NCI-H526 (cell line): ENCODE data around the gene SSBP3.
"Not testable (repeated sequence)": the region's sequence is repeated elsewhere in the genome, so short reads cannot be mapped to it uniquely, and the experiment has no call there.

Experiments used
- DNase-seq, 2 experiments: peaks; one replicate each; lab custom pipeline; 2025; lab: John Stamatoyannopoulos, UW

Gene SSBP3

GRCh38 chr1:54220004-54220811 lies 186.0 kb downstream of the SSBP3 start:
- no peak for DNase-seq

GRCh38 chr1:54219688-54220003 lies 186.5 kb downstream of the SSBP3 start:
- no peak for DNase-seq

GRCh38 chr1:54218883-54219687 lies 187.1 kb downstream of the SSBP3 start:
- no peak for DNase-seq

GRCh38 chr1:54215523-54215922 lies 190.7 kb downstream of the SSBP3 start:
- DNase-seq = no peak

- DNase-seq = no peak
These were observed 193.3 kb downstream of the SSBP3 start for GRCh38 chr1:54212872-54213271.

GRCh38 chr1:54207896-54208295 lies 198.3 kb downstream of the SSBP3 start:
- not testable (repeated sequence) for DNase-seq

- no peak for DNase-seq
These were observed 198.9 kb downstream of the SSBP3 start for GRCh38 chr1:54207287-54207686.

- no peak for DNase-seq
These were observed 202.0 kb downstream of the SSBP3 start for GRCh38 chr1:54204199-54204598.

GRCh38 chr1:54200519-54200997 lies 205.6 kb downstream of the SSBP3 start:
- DNase-seq = no peak

GRCh38 chr1:54199765-54200518 lies 206.3 kb downstream of the SSBP3 start, which contains the start of the genes CYB5RL and MRPL37:
Gene CYB5RL (minus strand): TSS chr1:54200030. CDS start chr1:54195616, 4,414 bp downstream.
Gene MRPL37 (plus strand): TSS chr1:54200167. CDS start chr1:54200244, 77 bp downstream.
- peak; percentile 96 to 99 for DNase-seq

- peak in 1 of 2 experiments; percentile 63 for DNase-seq
These were observed 206.9 kb downstream of the SSBP3 start for GRCh38 chr1:54199151-54199764.

GRCh38 chr1:54193453-54193852 lies 212.7 kb downstream of the SSBP3 start:
- DNase-seq = no peak

GRCh38 chr1:54191525-54191924 lies 214.7 kb downstream of the SSBP3 start:
- DNase-seq = no peak

- no peak for DNase-seq
These were observed 215.7 kb downstream of the SSBP3 start for GRCh38 chr1:54190526-54190925.

- DNase-seq = no peak
These were observed 217.9 kb downstream of the SSBP3 start for GRCh38 chr1:54188291-54188690.

GRCh38 chr1:54186056-54186455 lies 220.1 kb downstream of the SSBP3 start:
- no peak for DNase-seq

GRCh38 chr1:54180701-54181360 lies 225.4 kb downstream of the SSBP3 start:
- DNase-seq = no peak

- DNase-seq = no peak
These were observed 227.7 kb downstream of the SSBP3 start for GRCh38 chr1:54178296-54179070.

- DNase-seq = no peak
These were observed 228.5 kb downstream of the SSBP3 start for GRCh38 chr1:54177726-54178125.

GRCh38 chr1:54176621-54177327 lies 229.4 kb downstream of the SSBP3 start:
- DNase-seq = no peak
